Measurements from ENCODE around the gene IL32.
A peak's percentile ranks its signal among the peaks of the same experiment; 100 is the strongest.

Gene IL32

GRCh38 chr16:3022684-3023414 lies 42.6 kb upstream of the IL32 start:
- H3K36me3 ChIP-seq (replicated peaks; ENCODE audit: insufficient read depth, low read length): no peaks in the 10 kb centered on the region
- TF ChIP-seq CTCF (IDR thresholded peaks at IDR 0.05; ENCODE audit: low read length): no peak
- no peak for TF ChIP-seq EZH2phosphoT487 (IDR thresholded peaks at IDR 0.05; ENCODE audit: low read length)
- TF ChIP-seq EZH2 (optimal IDR thresholded peaks at IDR 0.05; ENCODE audit: low read depth, low read length): no peak
- H3K4me1 ChIP-seq (ENCODE audit: low read length): peaks cover 6% of the 10 kb centered on the region
- no peak overlapping the region for H2AFZ ChIP-seq (ENCODE audit: low read length)
- peak; percentile 2 for DNase-seq
- no peak overlapping the region for H3K27ac ChIP-seq (ENCODE audit: low read length)
- H3K4me2 ChIP-seq (ENCODE audit: low read depth, low read length): peak overlapping the region; percentile 74; the same call in 1 of the 2 replicates
- H4K20me1 ChIP-seq (ENCODE audit: insufficient read depth, low read length): no peaks in the 10 kb centered on the region
- peaks cover 20% of the 10 kb centered on the region for H3K27me3 ChIP-seq (replicated peaks; ENCODE audit: insufficient read depth, low read length)
- H3K9me3 ChIP-seq (replicated peaks; ENCODE audit: insufficient read depth, low read length): no peaks in the 10 kb centered on the region
- no peaks in the 10 kb centered on the region for H3K9me2 ChIP-seq (replicated peaks; ENCODE audit: insufficient read depth, low read length)
- peak overlapping the region; percentile 78 for H3K4me3 ChIP-seq (ENCODE audit: low read length)
- 0 out of 2 replicates have a peak, but pooled peaks cover 12% of the 10 kb centered on the region for H3F3A ChIP-seq (ENCODE audit: insufficient read depth, low read length)
- peak overlapping the region; percentile 82; the same call in 1 of the 2 replicates for H3K9ac ChIP-seq (ENCODE audit: low read length)
- H3K79me2 ChIP-seq (ENCODE audit: low read length): no peaks in the 10 kb centered on the region

- H3K27me3 ChIP-seq (replicated peaks; ENCODE audit: insufficient read depth, low read length): peaks cover 15% of the 10 kb centered on the region
- no peaks in the 10 kb centered on the region for H3K79me2 ChIP-seq (ENCODE audit: low read length)
- TF ChIP-seq EZH2phosphoT487 (IDR thresholded peaks at IDR 0.05; ENCODE audit: low read length) (no peak), CTCF (IDR thresholded peaks at IDR 0.05; ENCODE audit: low read length) (no peak), EZH2 (optimal IDR thresholded peaks at IDR 0.05; ENCODE audit: low read depth, low read length) (no peak)
- H3K9ac ChIP-seq (ENCODE audit: low read length): peak overlapping the region; percentile 82; the same call in 1 of the 2 replicates
- no peaks in the 10 kb centered on the region for H3K36me3 ChIP-seq (replicated peaks; ENCODE audit: insufficient read depth, low read length)
- H4K20me1 ChIP-seq (ENCODE audit: insufficient read depth, low read length): no peaks in the 10 kb centered on the region
- H3K4me2 ChIP-seq (ENCODE audit: low read depth, low read length): peak overlapping the region; percentile 74
- peaks cover 8% of the 10 kb centered on the region for H3K4me1 ChIP-seq (ENCODE audit: low read length)
- peak overlapping the region; percentile 78 for H3K4me3 ChIP-seq (ENCODE audit: low read length)
- H3K9me3 ChIP-seq (replicated peaks; ENCODE audit: insufficient read depth, low read length): no peaks in the 10 kb centered on the region
- peak overlapping the region; percentile 86 for H2AFZ ChIP-seq (ENCODE audit: low read length)
- no peak overlapping the region for H3K27ac ChIP-seq (ENCODE audit: low read length)
- no peaks in the 10 kb centered on the region for H3K9me2 ChIP-seq (replicated peaks; ENCODE audit: insufficient read depth, low read length)
- 0 out of 2 replicates have a peak, but pooled peaks cover 14% of the 10 kb centered on the region for H3F3A ChIP-seq (ENCODE audit: insufficient read depth, low read length)
- DNase-seq: peak; percentile 12
Observed at GRCh38 chr16:3023415-3023668, 42.1 kb upstream of the IL32 start.

- H4K20me1 ChIP-seq (ENCODE audit: insufficient read depth, low read length): no peaks in the 10 kb centered on the region
- peaks cover 8% of the 10 kb centered on the region for H3K4me1 ChIP-seq (ENCODE audit: low read length)
- peak; percentile 99 for DNase-seq
- H3K9ac ChIP-seq (ENCODE audit: low read length): peak within 1 kb of the TSS; percentile 82
- H3K9me2 ChIP-seq (replicated peaks; ENCODE audit: insufficient read depth, low read length): no peaks in the 10 kb centered on the region
- peak within 1 kb of the TSS; percentile 74 for H3K4me2 ChIP-seq (ENCODE audit: low read depth, low read length)
- H3K79me2 ChIP-seq (ENCODE audit: low read length): no peaks in the 10 kb centered on the region
- H3K27ac ChIP-seq (ENCODE audit: low read length): peak within 1 kb of the TSS; percentile 60; the same call in 1 of the 2 replicates
- H2AFZ ChIP-seq (ENCODE audit: low read length): peak within 1 kb of the TSS; percentile 86
- TF ChIP-seq CTCF (IDR thresholded peaks at IDR 0.05; ENCODE audit: low read length) (no peak), EZH2 (optimal IDR thresholded peaks at IDR 0.05; ENCODE audit: low read depth, low read length) (no peak), EZH2phosphoT487 (IDR thresholded peaks at IDR 0.05; ENCODE audit: low read length) (no peak)
- no peaks in the 10 kb centered on the region for H3K9me3 ChIP-seq (replicated peaks; ENCODE audit: insufficient read depth, low read length)
- peaks cover 16% of the 10 kb centered on the region for H3K27me3 ChIP-seq (replicated peaks; ENCODE audit: insufficient read depth, low read length)
- H3K4me3 ChIP-seq (ENCODE audit: low read length): peak within 1 kb of the TSS; percentile 78
- 0 out of 2 replicates have a peak, but pooled peaks cover 14% of the 10 kb centered on the region for H3F3A ChIP-seq (ENCODE audit: insufficient read depth, low read length)
- no peaks in the 10 kb centered on the region for H3K36me3 ChIP-seq (replicated peaks; ENCODE audit: insufficient read depth, low read length)
Observed at GRCh38 chr16:3023669-3024478, 41.6 kb upstream of the IL32 start, which contains the start of the genes HCFC1R1 and THOC6. Gene HCFC1R1 (minus strand): TSS chr16:3023942. CDS start chr16:3023941, 1 bp downstream. Gene THOC6 (plus strand): TSS chr16:3024035. CDS start chr16:3024327, 292 bp downstream.
